ENCODE data around the gene SCRG1.

SCRG1 gene

DNA sequence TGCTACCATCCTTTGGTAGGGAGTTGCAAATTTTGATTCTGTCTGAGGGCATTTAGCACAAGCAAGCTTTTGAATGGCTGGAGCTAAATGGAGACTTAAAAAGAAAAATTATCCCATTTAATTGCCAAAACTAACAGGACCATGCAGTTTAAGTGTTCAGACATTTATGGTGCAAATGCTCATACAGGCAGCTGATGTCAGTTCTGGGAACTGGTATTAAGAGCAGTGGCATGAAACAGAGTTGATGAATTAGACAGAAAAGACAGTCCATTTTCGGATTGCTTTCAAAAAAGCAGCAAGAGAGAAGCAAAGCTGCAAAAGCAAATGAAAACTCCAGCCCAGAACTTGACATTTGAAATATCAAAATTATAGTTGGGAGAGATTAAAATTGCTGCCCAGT lies 1.3 kb downstream of the SCRG1 start:
- no peak for TF ChIP-seq GATA1 (IDR thresholded peaks at IDR 0.05; ENCODE audit: low read depth, low read length)
- TF ChIP-seq POLR2A (IDR thresholded peaks at IDR 0.05; ENCODE audit: low read length): no peak
- DNase-seq: no peak

DNA sequence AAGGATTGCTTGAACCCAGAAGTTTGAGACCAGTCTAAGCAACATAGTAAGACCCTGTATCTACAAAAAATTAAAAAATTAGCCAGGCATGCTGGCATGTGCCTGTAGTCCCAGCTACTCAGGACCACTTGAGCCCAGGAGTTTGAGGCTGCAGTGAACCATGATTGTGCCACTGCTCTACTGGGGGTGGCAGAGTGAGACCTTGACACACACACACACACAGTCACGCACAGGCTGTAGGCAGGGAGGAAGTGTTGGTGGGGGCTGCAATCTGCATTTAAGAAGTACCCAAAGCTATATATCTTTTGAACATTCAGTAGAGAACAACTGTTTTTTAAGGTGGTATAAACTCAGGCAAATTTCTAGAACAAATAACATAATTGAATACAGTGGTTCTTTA lies 7.2 kb downstream of the SCRG1 start:
- DNase-seq: no peak
- no peak for TF ChIP-seq GATA1 (IDR thresholded peaks at IDR 0.05; ENCODE audit: low read depth, low read length)
- no peak for TF ChIP-seq POLR2A (IDR thresholded peaks at IDR 0.05; ENCODE audit: low read length)

- DNase-seq: peak in 1 of 2 experiments; percentile 30
- TF ChIP-seq POLR2A (IDR thresholded peaks at IDR 0.05; ENCODE audit: low read length): no peak
- TF ChIP-seq GATA1 (IDR thresholded peaks at IDR 0.05; ENCODE audit: low read depth, low read length): no peak
Measured at GRCh38 chr4:173386751-173387150, 12.2 kb downstream of the SCRG1 start.

GRCh38 chr4:173382349-173382748 lies 16.6 kb downstream of the SCRG1 start:
- TF ChIP-seq GATA1 (IDR thresholded peaks at IDR 0.05; ENCODE audit: low read depth, low read length) (no peak), POLR2A (IDR thresholded peaks at IDR 0.05; ENCODE audit: low read length) (no peak)
- no peak for DNase-seq

GRCh38 chr4:173381610-173382009 lies 17.3 kb downstream of the SCRG1 start:
- TF ChIP-seq GATA1 (IDR thresholded peaks at IDR 0.05; ENCODE audit: low read depth, low read length): no peak
- TF ChIP-seq POLR2A (IDR thresholded peaks at IDR 0.05; ENCODE audit: low read length): no peak
- DNase-seq: no peak

DNA sequence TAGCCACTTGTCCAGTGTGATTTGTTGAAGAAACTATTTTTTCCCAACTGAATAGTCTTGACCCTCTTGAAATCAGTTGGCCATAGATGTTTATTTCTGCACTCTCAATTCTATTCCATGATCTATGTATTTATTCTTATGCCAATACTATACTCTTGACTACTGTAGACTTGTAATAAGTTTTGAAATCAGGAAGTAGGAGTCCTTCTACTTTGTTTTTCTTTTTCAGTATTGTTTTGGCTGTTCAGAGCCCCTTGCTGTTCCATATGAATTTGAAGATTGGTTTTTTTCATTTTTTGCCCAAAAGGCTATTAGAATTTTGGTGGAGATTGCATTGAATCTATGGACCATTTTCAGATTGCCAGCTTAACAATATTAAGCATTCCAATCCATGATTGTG lies 17.9 kb downstream of the SCRG1 start:
- DNase-seq: no peak
- no peak for TF ChIP-seq GATA1 (IDR thresholded peaks at IDR 0.05; ENCODE audit: low read depth, low read length)
- no peak for TF ChIP-seq POLR2A (IDR thresholded peaks at IDR 0.05; ENCODE audit: low read length)

- TF ChIP-seq POLR2A (IDR thresholded peaks at IDR 0.05; ENCODE audit: low read length) (no peak), GATA1 (IDR thresholded peaks at IDR 0.05; ENCODE audit: low read depth, low read length) (no peak)
- DNase-seq: no peak
Measured at GRCh38 chr4:173379929-173380328, 19.0 kb downstream of the SCRG1 start.

GRCh38 chr4:173374588-173374987 lies 24.3 kb downstream of the SCRG1 start:
- TF ChIP-seq GATA1 (IDR thresholded peaks at IDR 0.05; ENCODE audit: low read depth, low read length): no peak
- TF ChIP-seq POLR2A (IDR thresholded peaks at IDR 0.05; ENCODE audit: low read length): no peak
- DNase-seq: no peak

GRCh38 chr4:173371292-173372192 lies 27.4 kb downstream of the SCRG1 start:
- peak; percentile 77 to 81 for DNase-seq

DNA sequence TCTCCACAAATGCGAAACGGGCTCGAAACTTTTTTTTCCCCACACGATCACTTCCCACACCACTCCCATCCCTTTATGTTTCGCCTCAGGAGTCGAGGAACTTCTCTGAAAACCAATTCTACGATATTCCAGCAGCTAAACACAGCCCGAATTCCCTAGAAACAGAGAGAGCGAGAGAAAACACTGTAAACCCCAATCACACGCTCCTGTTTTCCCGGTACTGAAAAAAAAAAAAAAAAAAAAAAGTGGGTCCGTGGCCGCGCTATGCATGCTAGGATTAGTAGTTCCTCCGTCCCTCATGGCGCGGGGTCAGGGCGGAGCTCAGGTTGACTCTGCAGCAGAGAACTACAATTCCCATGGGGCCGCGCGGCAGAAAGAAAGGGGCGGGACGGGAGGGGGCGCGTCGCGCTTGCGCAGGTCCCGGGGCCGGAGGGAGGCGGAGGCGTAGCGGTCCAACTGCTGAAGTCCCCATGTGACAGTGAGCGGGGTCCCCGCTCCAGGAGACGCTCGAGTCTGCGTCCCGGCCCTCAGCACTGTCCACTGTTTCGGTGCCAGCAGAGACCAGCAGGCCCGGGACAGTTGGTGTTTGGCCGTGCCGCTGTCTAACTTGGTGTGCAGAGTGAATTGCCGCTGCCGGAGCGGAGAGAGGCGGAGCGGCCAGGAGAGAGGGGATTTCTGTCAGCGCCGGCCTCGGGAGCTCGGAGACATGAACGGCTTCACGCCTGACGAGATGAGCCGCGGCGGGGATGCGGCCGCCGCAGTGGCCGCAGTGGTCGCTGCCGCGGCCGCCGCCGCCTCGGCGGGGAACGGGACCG lies 28.2 kb downstream of the SCRG1 start, which contains the start of gene SAP30:
SAP30 (plus strand) TSS at position 478 of the 815 bp plus-strand sequence; CDS start at position 707, 229 bp downstream.
- DNase-seq: peak; percentile 98 to 99
- TF ChIP-seq GATA1 (IDR thresholded peaks at IDR 0.05; ENCODE audit: low read depth, low read length) (no peak), POLR2A (IDR thresholded peaks at IDR 0.05; ENCODE audit: low read length) (peak; percentile 93)

More at GRCh38 chr4:173371292-173372192, 27.4 kb downstream of the SCRG1 start:
- TF ChIP-seq POLR2A (IDR thresholded peaks at IDR 0.05; ENCODE audit: low read length): peak; percentile 48
- no peak for TF ChIP-seq GATA1 (IDR thresholded peaks at IDR 0.05; ENCODE audit: low read depth, low read length)

DNA sequence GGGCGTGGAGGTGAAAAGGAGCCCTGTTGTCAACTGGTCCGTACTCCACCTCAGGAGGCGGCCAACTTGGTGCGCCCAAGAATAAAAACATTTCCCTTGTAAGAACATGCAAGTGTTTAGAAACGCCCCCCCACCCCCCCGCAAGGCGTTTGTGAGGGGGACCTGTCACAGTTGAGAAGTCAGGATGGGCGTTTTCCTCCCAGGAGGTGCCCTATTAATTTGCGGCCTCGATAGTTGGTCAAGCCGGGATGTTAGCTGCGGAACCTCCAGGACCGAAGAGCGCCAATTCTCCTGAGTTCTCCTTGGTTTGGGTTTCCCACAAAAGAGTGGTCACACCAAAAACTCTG lies 28.8 kb downstream of the SCRG1 start:
- no peak for TF ChIP-seq GATA1 (IDR thresholded peaks at IDR 0.05; ENCODE audit: low read depth, low read length)
- no peak for TF ChIP-seq POLR2A (IDR thresholded peaks at IDR 0.05; ENCODE audit: low read length)
- peak; percentile 87 to 89 for DNase-seq

DNA sequence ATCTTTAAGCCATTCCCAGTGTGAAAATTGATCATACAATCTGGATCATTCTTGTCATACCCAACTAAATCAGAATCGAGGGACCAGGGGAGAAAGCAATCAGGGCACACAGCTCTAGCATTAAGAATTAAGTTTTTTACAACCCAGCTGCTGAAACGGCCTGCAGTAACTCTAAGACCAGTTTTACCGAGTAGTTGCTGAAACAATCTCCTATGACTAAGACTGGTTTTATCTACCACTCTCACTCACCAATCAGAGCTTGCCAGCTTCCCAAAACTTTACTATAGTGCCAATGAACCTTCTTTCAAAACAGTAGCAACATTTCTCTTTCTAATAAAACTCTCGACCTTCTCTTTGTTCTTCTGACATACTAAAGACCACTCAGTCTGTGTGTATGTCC lies 31.0 kb downstream of the SCRG1 start:
- peak; percentile 40 to 46 for DNase-seq
- TF ChIP-seq GATA1 (IDR thresholded peaks at IDR 0.05; ENCODE audit: low read depth, low read length): no peak
- no peak for TF ChIP-seq POLR2A (IDR thresholded peaks at IDR 0.05; ENCODE audit: low read length)

- TF ChIP-seq POLR2A (IDR thresholded peaks at IDR 0.05; ENCODE audit: low read length) (no peak), GATA1 (IDR thresholded peaks at IDR 0.05; ENCODE audit: low read depth, low read length) (no peak)
- DNase-seq: no peak
Measured at GRCh38 chr4:173367285-173367684, 31.6 kb downstream of the SCRG1 start.

DNA sequence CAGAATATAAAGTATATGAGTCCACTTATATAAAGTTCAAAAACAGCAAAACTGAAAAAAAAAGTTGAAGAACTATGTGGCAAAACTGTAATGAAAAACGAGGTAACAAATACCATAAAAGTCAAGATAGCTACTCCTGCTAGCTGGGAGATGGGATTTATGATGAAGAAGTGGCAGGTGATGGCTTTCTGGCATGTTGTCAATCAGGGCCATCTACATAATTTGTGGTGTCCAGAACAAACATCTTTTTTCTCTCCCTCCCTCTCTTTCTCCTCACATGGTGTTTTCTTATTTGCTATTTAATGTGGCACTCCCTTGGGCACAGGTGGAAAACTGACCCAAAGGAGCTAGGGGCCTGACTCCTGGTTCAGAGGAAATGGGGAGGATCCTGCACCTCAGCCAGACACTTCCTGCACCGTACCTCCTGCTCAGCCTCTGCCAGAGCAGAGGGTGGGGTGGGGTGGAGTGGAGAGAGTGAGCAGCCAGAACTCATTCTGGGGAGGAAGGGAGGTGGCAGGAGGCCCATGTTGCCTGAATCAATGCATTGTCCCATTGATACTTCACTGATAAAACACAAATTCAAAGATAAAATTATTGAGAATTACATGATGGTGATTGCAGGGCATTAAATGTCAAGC lies 33.4 kb downstream of the SCRG1 start:
- DNase-seq: no peak
- no peak for TF ChIP-seq GATA1 (IDR thresholded peaks at IDR 0.05; ENCODE audit: low read depth, low read length)
- TF ChIP-seq POLR2A (IDR thresholded peaks at IDR 0.05; ENCODE audit: low read length): no peak

Data from erythroblast (primary cell).